ENCODE data around the gene LRRC18. TPM values are rescaled to one million over a fixed set of nuclear protein-coding genes. Genes with fewer than 3 reads are reported as not detected.
A peak's percentile ranks its signal among the peaks of the same experiment; 100 is the strongest.

Gene LRRC18
- total RNA-seq, 1 donor from 2014 or later: not detected

- DNase-seq: no peak
Observed at GRCh38 chr10:48907730-48908129, 31.9 kb downstream of the LRRC18 start.

GRCh38 chr10:48906841-48907240 lies 32.8 kb downstream of the LRRC18 start:
- DNase-seq: no peak

GRCh38 chr10:48905311-48905710 lies 34.3 kb downstream of the LRRC18 start:
- DNase-seq: no peak

GRCh38 chr10:48904861-48905260 lies 34.8 kb downstream of the LRRC18 start:
- no peak for DNase-seq

- DNase-seq: no peak
Observed at GRCh38 chr10:48903151-48903550, 36.5 kb downstream of the LRRC18 start.

- DNase-seq: no peak
Observed at GRCh38 chr10:48902096-48902495, 37.5 kb downstream of the LRRC18 start.

GRCh38 chr10:48901319-48901718 lies 38.3 kb downstream of the LRRC18 start:
- no peak for DNase-seq

- DNase-seq: peak; percentile 67
Observed at GRCh38 chr10:48900371-48900801, 39.3 kb downstream of the LRRC18 start.

GRCh38 chr10:48899781-48900180 lies 39.9 kb downstream of the LRRC18 start:
- DNase-seq: no peak

GRCh38 chr10:48898426-48898825 lies 41.2 kb downstream of the LRRC18 start:
- no peak for DNase-seq

- DNase-seq: no peak
Observed at GRCh38 chr10:48897441-48897790, 42.2 kb downstream of the LRRC18 start.

GRCh38 chr10:48896756-48897440 lies 42.7 kb downstream of the LRRC18 start:
- DNase-seq: no peak

- DNase-seq: no peak
Observed at GRCh38 chr10:48895803-48896195, 43.8 kb downstream of the LRRC18 start.

- peak; percentile 62 for DNase-seq
Observed at GRCh38 chr10:48894911-48895802, 44.5 kb downstream of the LRRC18 start.

- peak; percentile 18 for DNase-seq
Observed at GRCh38 chr10:48890888-48891850, 48.5 kb downstream of the LRRC18 start.

- DNase-seq: no peak
Observed at GRCh38 chr10:48887982-48888381, 51.7 kb downstream of the LRRC18 start.

GRCh38 chr10:48885376-48885775 lies 54.3 kb downstream of the LRRC18 start:
- DNase-seq: peak; percentile 68

- DNase-seq: no peak
Observed at GRCh38 chr10:48884179-48885045, 55.2 kb downstream of the LRRC18 start.

GRCh38 chr10:48883701-48884100 lies 55.9 kb downstream of the LRRC18 start:
- no peak for DNase-seq

- no peak for DNase-seq
Observed at GRCh38 chr10:48882881-48883280, 56.8 kb downstream of the LRRC18 start.

GRCh38 chr10:48881937-48882336 lies 57.7 kb downstream of the LRRC18 start:
- DNase-seq: no peak
